NCI-H1436 (cell line): ENCODE results near the gene AP4S1.
"Not testable (repeated sequence)": the region's sequence is repeated elsewhere in the genome, so short reads cannot be mapped to it uniquely, and the experiment has no call there.

Experiments used
- DNase-seq: peaks from one replicate; lab custom pipeline; 2025; lab: John Stamatoyannopoulos, UW

The AP4S1 gene

GRCh38 chr14:31006703-31007102 lies 18.7 kb upstream of the AP4S1 start:
- no peak for DNase-seq

- no peak for DNase-seq
These were observed 15.4 kb upstream of the AP4S1 start for GRCh38 chr14:31009836-31010574.

GRCh38 chr14:31010935-31011334 lies 14.5 kb upstream of the AP4S1 start:
- no peak for DNase-seq

DNA sequence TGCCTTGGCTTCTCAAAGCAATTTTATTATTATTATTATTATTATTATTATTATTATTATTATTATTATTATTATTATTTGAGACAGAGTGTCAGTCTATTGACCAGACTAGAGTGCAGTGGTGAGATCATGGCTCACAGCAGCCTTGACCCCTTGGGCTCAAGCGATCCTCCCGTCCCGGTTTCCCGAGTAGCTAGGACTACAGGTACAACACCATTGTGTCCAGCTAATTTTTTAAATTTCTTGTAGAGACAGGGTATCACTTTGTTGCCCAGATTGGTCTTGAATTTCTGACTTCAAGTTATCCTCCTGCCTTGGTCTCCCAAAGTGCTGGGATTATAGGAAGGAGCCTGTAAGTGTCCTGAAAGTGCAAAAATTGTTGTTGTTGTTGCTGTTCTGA lies 11.6 kb upstream of the AP4S1 start:
- DNase-seq, result no peak

GRCh38 chr14:31018057-31018645 lies 7.3 kb upstream of the AP4S1 start:
- no peak for DNase-seq

DNA sequence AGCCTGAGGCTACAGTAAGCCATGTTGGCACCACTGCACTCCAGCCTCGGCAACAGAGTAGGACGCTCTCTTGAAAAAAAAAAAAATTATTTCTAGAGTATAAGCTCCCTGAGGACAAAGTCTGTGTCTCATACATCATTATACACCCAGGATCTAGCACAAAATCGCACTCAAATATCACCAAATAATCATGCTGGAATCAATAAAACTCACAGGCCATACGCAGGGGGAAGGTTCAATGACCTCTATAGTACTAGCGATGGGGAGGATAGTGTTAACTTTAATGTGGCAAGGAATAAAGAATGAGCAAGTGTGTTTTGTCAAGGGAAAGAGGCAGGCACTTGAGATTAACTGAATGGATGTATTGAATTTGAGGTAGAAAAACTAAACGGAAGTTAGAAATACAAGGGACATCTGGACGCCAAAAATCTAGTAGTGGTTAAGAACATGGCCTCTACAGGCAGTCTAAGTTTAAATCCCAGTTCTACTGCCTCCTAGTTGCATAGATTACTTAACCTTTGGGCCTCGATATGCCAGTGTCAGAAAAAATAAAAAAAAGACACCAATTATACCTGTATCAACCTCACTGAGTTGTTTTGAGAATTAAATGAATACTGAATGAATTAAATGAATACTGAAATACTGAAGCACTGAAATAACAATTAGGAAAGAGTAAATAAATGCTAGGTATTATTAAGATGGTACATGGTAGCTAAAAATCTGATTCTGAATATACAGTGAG lies 4.4 kb upstream of the AP4S1 start:
- DNase-seq, result no peak

DNA sequence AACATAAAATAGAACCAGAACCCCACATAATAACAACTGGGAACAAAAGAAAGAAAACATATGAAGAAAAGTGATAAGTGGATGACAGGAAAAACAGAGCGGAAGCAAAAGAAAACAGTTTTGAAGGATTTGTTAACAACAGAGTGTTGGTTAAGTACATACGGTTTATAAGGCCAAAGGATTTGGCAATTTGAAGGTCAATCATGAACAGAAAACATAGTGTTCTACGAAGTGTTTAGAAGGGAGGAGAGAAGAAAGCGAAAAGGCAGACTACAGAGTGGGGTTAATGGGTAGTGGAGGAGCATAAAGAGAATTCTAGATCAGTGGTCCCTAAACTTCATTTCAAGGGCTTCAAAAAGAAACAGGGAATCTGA lies 3.9 kb upstream of the AP4S1 start:
- DNase-seq, result no peak

GRCh38 chr14:31022386-31022785 lies 3.1 kb upstream of the AP4S1 start:
- no peak for DNase-seq

DNA sequence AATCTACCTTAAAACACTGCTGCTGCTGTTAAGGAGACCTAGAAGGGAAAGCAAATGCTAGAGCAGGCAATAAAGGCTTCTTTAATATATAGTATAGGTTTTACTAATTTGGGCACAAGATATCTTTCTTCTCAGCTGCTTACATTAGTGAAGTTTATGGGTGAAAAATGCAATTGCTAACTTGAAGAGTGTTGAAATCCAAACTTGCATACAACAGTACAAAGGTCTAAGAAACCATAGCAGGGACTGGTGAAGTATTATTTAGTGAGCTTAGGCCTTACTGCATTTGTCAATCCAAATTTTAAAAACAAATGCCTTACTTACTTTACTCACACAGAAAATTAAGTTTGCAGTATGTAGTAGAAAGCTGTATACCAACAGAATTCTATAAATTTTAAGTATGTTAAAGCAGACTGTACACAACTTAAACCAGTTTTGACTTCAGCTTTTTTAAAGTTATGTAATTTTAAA lies 1.4 kb upstream of the AP4S1 start:
- no peak for DNase-seq

GRCh38 chr14:31024577-31025366 lies 677 bp upstream of the AP4S1 start:
- no peak for DNase-seq

DNA sequence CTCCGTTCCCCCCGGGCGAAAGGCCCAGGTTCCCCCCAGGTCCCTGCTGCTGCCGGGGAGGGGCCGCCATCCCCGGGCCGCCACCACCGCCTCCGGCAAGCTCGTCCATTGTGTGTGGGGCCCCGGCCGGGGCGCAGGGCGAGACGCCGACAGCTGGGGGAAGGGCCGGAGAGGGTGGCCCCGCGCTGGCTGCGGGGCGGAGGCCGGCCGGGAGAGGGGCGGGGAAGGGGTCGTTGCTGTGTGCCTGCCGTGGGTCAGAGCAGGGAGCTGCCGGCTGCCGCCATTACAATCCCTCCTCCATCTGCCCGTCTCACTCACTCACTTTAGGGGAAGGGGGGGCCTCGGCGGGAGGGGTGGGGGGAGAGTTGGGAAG lies 614 bp downstream of the AP4S1 start, which contains the start of gene STRN3:
Gene STRN3 (minus strand): TSS at position 303 of the 373 bp plus-strand sequence. CDS start 194 bp downstream, at position 109.
- DNase-seq, result no peak

GRCh38 chr14:31026450-31027235 lies 1.2 kb downstream of the AP4S1 start:
- DNase-seq, result peak; percentile 95

DNA sequence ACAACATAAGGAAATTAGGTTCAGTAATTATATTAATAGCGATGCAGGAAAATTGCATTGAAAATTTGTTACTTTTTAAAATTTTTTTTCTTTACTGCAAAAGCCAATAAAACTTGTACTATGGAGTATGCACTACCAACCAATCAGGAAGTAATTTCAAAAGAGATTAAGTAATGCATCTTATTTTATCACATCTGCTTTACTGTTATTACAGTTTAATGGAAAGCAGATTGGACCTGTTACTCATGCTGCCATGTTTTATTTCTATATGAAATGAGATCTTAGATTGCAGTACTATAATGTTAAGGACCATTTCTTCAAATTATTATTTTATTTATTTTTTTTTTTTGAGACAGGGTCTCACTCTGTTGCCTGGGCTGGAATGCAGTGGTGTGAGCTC lies 2.4 kb downstream of the AP4S1 start:
- DNase-seq, result no peak

GRCh38 chr14:31029016-31029970 lies 3.8 kb downstream of the AP4S1 start:
- no peak for DNase-seq

- no peak for DNase-seq
These were observed 5.0 kb downstream of the AP4S1 start for GRCh38 chr14:31030469-31030868.

- no peak for DNase-seq
These were observed 11.1 kb downstream of the AP4S1 start for GRCh38 chr14:31036552-31036951.

DNA sequence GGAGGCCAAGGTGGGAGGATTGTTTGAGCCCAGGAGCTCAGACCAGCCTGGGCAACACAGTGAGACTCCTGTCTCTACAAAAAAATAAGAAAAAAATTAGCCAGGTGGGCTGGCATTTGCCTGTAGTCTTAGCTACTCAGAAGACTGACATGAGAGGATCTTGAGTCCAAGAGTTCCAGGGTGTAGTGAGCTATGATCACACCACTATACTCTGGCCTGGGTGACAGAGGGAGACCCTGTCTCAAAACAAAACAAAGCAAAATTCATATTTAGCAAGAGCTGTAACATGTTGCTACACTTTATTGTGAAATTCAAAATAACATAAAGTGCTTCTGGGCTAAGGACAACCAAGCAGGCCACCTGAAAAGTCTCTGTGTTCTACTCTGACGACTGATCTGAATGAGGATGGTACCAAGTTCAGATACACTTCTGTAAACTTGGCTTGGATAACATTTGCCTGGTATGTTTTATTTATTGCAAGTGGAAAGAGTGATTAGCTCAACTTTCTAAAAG lies 12.3 kb downstream of the AP4S1 start:
- no peak for DNase-seq

DNA sequence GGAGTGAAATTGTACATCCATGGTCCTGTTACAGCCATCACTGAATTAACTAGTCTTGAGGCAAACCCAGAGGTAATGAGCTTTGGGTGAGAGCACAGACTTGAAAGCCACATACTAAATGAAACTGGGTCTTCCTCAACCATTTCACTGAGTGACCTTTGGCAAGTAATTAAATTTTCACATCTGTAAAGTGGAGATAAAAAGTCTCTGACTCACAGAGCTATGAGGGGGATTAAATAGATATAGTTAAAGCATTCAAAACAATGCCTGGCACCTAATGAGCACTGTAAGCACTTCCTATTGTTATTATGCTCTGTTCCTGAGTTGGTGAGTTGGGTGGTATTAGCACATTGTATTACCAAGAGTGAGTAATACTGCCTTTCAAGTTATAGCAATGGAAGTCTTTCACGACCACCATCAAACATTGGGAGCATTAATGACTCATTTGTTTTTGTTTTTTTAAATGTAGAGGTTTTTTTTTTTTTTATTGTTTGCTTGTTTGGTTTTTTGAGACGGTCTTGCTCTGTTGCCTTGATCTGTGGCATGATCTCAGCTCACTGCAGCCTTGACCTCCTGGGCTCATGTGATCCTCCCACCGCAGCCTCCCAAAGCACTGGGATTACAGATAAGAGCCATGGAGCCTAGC lies 13.2 kb downstream of the AP4S1 start:
- no peak for DNase-seq

GRCh38 chr14:31042300-31042699 lies 16.9 kb downstream of the AP4S1 start:
- DNase-seq, result no peak

GRCh38 chr14:31042893-31043292 lies 17.4 kb downstream of the AP4S1 start:
- not testable (repeated sequence) for DNase-seq
